ENCODE results near the gene TOP2A.
A peak's percentile ranks its signal among the peaks of the same experiment; 100 is the strongest.

TOP2A gene

GRCh38 chr17:40417609-40418427, at the start of gene TOP2A:
Gene TOP2A, minus strand, starts transcription at chr17:40417896. Its CDS starts 105 bp downstream, at chr17:40417791.
- no peak for TF ChIP-seq CTCF (IDR thresholded peaks at IDR 0.05; ENCODE audit: low read depth, low read length, missing control alignments)
- H3K4me3 ChIP-seq (ENCODE audit: low read depth, low read length): peak within 1 kb of the TSS; percentile 73
- peak; percentile 99 for DNase-seq (ENCODE audit: low read depth)

GRCh38 chr17:40467281-40467867, 49.7 kb upstream of the TOP2A start:
- no peak for DNase-seq (ENCODE audit: low read depth)
- no peak overlapping the region for H3K4me3 ChIP-seq (ENCODE audit: low read depth, low read length)
- no peak for TF ChIP-seq CTCF (IDR thresholded peaks at IDR 0.05; ENCODE audit: low read depth, low read length, missing control alignments)

GRCh38 chr17:40466298-40466971, 48.7 kb upstream of the TOP2A start:
- no peak for TF ChIP-seq CTCF (IDR thresholded peaks at IDR 0.05; ENCODE audit: low read depth, low read length, missing control alignments)
- DNase-seq (ENCODE audit: low read depth): no peak

GRCh38 chr17:40464392-40464855, 46.7 kb upstream of the TOP2A start:
- no peak overlapping the region for H3K4me3 ChIP-seq (ENCODE audit: low read depth, low read length)
- DNase-seq (ENCODE audit: low read depth): no peak
- no peak for TF ChIP-seq CTCF (IDR thresholded peaks at IDR 0.05; ENCODE audit: low read depth, low read length, missing control alignments)

More at GRCh38 chr17:40466298-40466971, 48.7 kb upstream of the TOP2A start:
- no peak overlapping the region for H3K4me3 ChIP-seq (ENCODE audit: low read depth, low read length)

GRCh38 chr17:40463122-40463550, 45.4 kb upstream of the TOP2A start:
- no peak overlapping the region for H3K4me3 ChIP-seq (ENCODE audit: low read depth, low read length)
- DNase-seq (ENCODE audit: low read depth): no peak
- no peak for TF ChIP-seq CTCF (IDR thresholded peaks at IDR 0.05; ENCODE audit: low read depth, low read length, missing control alignments)

- no peak for DNase-seq (ENCODE audit: low read depth)
- H3K4me3 ChIP-seq (ENCODE audit: low read depth, low read length): no peak overlapping the region
- no peak for TF ChIP-seq CTCF (IDR thresholded peaks at IDR 0.05; ENCODE audit: low read depth, low read length, missing control alignments)
Measured at GRCh38 chr17:40462343-40463121, 44.8 kb upstream of the TOP2A start.
